Keratinocyte (primary cell): ENCODE measurements around the gene WFDC1. TPM values are rescaled to one million over a fixed set of nuclear protein-coding genes. Genes with fewer than 3 reads are reported as not detected.
"Not testable (repeated sequence)": the region's sequence is repeated elsewhere in the genome, so short reads cannot be mapped to it uniquely, and the experiment has no call there.

Experiments used
- DNase-seq: peaks from one replicate; pipeline ENCODE4 v3.0.0-alpha.2; 2011; ENCODE audit warnings: low read depth, missing footprints, low spot score
- FAIRE-seq: peaks from 2 replicates; lab custom pipeline; 2011; peaks lifted over from hg19 to GRCh38; lab: Jason Lieb, UNC
- H2AFZ ChIP-seq: 2 replicates; pipeline ENCODE4 v1.6.0; 2012; ENCODE audit warnings: low read length, control low read depth, inconsistent platforms; ENCODE audit not compliant: control insufficient read depth
- H3K27ac ChIP-seq: 2 replicates; pipeline ENCODE4 v1.5.1; 2011; ENCODE audit warnings: low read length; ENCODE audit not compliant: control insufficient read depth, insufficient read depth
- H3K27me3 ChIP-seq: 3 replicates; pipeline ENCODE4 v1.6.0; 2011; ENCODE audit warnings: low read length; ENCODE audit not compliant: control insufficient read depth, insufficient read depth; ENCODE audit errors: extremely low read depth
- H3K36me3 ChIP-seq, 2 experiments: 2 replicates in 1 of 2; 3 replicates in 1 of 2; pipeline ENCODE4 v1.5.1; 2011; ENCODE audit warnings: low read length in 2 of 2, mild to moderate bottlenecking in 1 of 2; ENCODE audit not compliant: control insufficient read depth in 2 of 2, insufficient read depth in 2 of 2; ENCODE audit errors: extremely low read depth in 1 of 2
- H3K4me1 ChIP-seq: 3 replicates; pipeline ENCODE4 v1.5.1; 2011; ENCODE audit warnings: low read length; ENCODE audit not compliant: control insufficient read depth, insufficient read depth; ENCODE audit errors: extremely low read depth
- H3K4me2 ChIP-seq: 3 replicates; pipeline ENCODE4 v1.6.0; 2011; ENCODE audit warnings: low read depth, low read length; ENCODE audit not compliant: control insufficient read depth, insufficient read depth; ENCODE audit errors: extremely low read depth
- H3K4me3 ChIP-seq, 3 experiments: fragments of 200-600 bp in 1 of 3; sonication (generic) in 1 of 3; 2 replicates in 2 of 3; 3 replicates in 1 of 3; pipeline ENCODE4 v1.5.1; 2011 to 2016; ENCODE audit warnings: low read length in 3 of 3, mild to moderate bottlenecking in 3 of 3, control low read depth in 2 of 3, inconsistent platforms in 1 of 3, low read depth in 1 of 3, mixed read lengths in 1 of 3, mixed run types in 1 of 3, moderate library complexity in 1 of 3; ENCODE audit not compliant: control insufficient read depth in 2 of 3, insufficient read depth in 2 of 3; ENCODE audit errors: extremely low read depth in 1 of 3
- H3K79me2 ChIP-seq: 2 replicates; pipeline ENCODE4 v1.6.0; 2012; ENCODE audit warnings: low read length; ENCODE audit not compliant: control insufficient read depth, insufficient read depth
- H3K9ac ChIP-seq: 3 replicates; pipeline ENCODE4 v1.6.0; 2011; ENCODE audit warnings: low read length; ENCODE audit not compliant: control insufficient read depth, insufficient read depth; ENCODE audit errors: extremely low read depth
- H3K9me1 ChIP-seq: 3 replicates; pipeline ENCODE4 v1.6.0; 2011; ENCODE audit warnings: low read length; ENCODE audit not compliant: control insufficient read depth, insufficient read depth; ENCODE audit errors: extremely low read depth
- H3K9me3 ChIP-seq: 2 replicates; pipeline ENCODE4 v1.5.1; 2012; ENCODE audit warnings: low read depth, low read length; ENCODE audit not compliant: control insufficient read depth
- H4K20me1 ChIP-seq: 3 replicates; pipeline ENCODE4 v1.6.0; 2011; ENCODE audit warnings: low read length; ENCODE audit not compliant: control insufficient read depth, insufficient read depth; ENCODE audit errors: extremely low read depth
- EZH2 ChIP-seq: IDR thresholded peaks from one replicate; pipeline ENCODE4 v1.6.1; 2012; ENCODE audit warnings: inconsistent platforms, mild to moderate bottlenecking, low read length, moderate library complexity
- dilution Hi-C: fragments of 300-500 bp; cut with MboI; formaldehyde crosslinking; loops from one replicate; pipeline ENCODE4 v1.7.0; 2020; ENCODE audit warnings: low sequenced_read_pairs; ENCODE audit not compliant: extremely low pct_ligation_motif_present
- polyA plus RNA-seq, 5 experiments: library from polyadenylated mRNA; depleted of rRNA in 3 of 5; stranded (reverse) in 3 of 5; stranded (forward) in 1 of 5; unstranded in 1 of 5; fragments of >200 nt; gene quantifications; 1 replicate in 1 of 5; 2 replicates in 3 of 5; 3 replicates in 1 of 5; pipeline versions ENCODE4 v1.2.1 to v1.2.3, GENCODE V29; 2011 to 2012; ENCODE audit warnings: missing spikeins in 2 of 5, low read depth in 1 of 5, low replicate concordance in 1 of 5
- TF ChIP-seq, protein P1 (sequence below), 3 experiments: IDR thresholded peaks in 1 of 3; conservative IDR thresholded peaks in 1 of 3; optimal IDR thresholded peaks in 1 of 3; 2 replicates in 2 of 3; 3 replicates in 1 of 3; pipeline versions ENCODE3 to v1.5.1; 2011; ENCODE audit warnings: low read length in 3 of 3, mild to moderate bottlenecking in 3 of 3, moderate library complexity in 2 of 3, control low read depth in 1 of 3, inconsistent platforms in 1 of 3; ENCODE audit not compliant: insufficient read depth in 2 of 3; ENCODE audit errors: extremely low read depth in 1 of 3

WFDC1 gene
- polyA plus RNA-seq, 1 donor (not counting 4 experiments of a cell fraction or from before 2014, with no cell fraction given), result not detected

DNA sequence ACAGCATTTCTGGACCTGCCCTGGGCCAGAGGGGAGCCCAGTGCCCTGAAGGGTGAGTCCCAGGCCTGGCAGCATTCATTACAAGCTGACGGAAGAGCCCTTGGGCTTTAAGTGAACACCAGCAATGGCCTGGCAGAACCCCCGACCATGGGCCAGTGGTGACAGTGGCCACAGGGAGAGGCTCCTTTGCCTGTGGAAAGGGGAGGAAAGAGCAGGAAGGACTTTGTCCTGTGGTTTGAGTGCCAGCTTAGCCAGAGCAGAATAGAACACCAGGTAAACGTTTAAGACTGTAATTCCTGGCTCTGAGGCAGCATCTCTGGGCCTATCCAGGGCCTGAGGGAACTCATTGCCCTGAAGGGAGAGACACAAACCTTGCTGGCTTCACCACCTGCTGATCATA is 39.4 kb downstream of the WFDC1 start:
- Histone ChIP-seq H3K4me1 (peaks cover 8% of the 10 kb centered on the region), H3K9me3 (no peaks in the 10 kb centered on the region), H3K36me3 (no peaks in the 10 kb centered on the region), H3K27me3 (peaks cover 4% of the 10 kb centered on the region), H3K4me3 (no peak overlapping the region), H4K20me1 (no peaks in the 10 kb centered on the region), H3K27ac (no peak overlapping the region), H3K9me1 (no peaks in the 10 kb centered on the region), H3K4me2 (no peak overlapping the region), H3K9ac (no peak overlapping the region), H2AFZ (no peak overlapping the region), H3K79me2 (no peaks in the 10 kb centered on the region)
- no peak for DNase-seq
- TF ChIP-seq EZH2, result no peak
- dilution Hi-C loops, result no loop called here
- no peak for FAIRE-seq

DNA sequence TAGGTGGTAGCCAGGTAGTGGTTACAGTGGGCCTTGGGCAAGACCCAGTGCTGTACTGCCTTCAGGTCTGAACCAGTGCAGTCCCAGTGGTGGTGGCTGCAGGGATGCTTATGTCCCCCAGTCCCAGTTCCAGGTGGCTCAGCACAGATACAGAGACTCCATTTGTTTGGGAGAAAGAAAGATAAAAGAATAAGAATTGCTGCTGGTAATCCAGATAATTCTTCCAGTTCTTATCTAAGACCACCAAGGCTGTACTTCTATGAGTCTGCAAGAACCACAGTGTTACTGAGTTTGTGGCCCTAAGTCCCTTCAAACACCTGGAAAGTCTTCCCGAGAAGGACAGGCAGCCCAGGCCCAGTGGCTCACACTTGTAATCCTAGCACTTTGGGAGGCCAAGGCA is 39.8 kb downstream of the WFDC1 start:
- Histone ChIP-seq H3K79me2 (no peaks in the 10 kb centered on the region), H3K36me3 (no peaks in the 10 kb centered on the region), H3K4me2 (no peak overlapping the region), H4K20me1 (no peaks in the 10 kb centered on the region), H3K27me3 (peaks cover 4% of the 10 kb centered on the region), H3K4me3 (no peak overlapping the region), H3K4me1 (peaks cover 8% of the 10 kb centered on the region), H3K27ac (no peak overlapping the region), H3K9me1 (no peaks in the 10 kb centered on the region), H3K9me3 (no peaks in the 10 kb centered on the region), H3K9ac (no peak overlapping the region), H2AFZ (no peak overlapping the region)
- TF ChIP-seq, protein P1, sequence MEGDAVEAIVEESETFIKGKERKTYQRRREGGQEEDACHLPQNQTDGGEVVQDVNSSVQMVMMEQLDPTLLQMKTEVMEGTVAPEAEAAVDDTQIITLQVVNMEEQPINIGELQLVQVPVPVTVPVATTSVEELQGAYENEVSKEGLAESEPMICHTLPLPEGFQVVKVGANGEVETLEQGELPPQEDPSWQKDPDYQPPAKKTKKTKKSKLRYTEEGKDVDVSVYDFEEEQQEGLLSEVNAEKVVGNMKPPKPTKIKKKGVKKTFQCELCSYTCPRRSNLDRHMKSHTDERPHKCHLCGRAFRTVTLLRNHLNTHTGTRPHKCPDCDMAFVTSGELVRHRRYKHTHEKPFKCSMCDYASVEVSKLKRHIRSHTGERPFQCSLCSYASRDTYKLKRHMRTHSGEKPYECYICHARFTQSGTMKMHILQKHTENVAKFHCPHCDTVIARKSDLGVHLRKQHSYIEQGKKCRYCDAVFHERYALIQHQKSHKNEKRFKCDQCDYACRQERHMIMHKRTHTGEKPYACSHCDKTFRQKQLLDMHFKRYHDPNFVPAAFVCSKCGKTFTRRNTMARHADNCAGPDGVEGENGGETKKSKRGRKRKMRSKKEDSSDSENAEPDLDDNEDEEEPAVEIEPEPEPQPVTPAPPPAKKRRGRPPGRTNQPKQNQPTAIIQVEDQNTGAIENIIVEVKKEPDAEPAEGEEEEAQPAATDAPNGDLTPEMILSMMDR (optimal IDR thresholded peaks at IDR 0.05 in 1 of 3, IDR thresholded peaks at IDR 0.05 in 1 of 3, conservative IDR thresholded peaks at IDR 0.05 in 1 of 3; ENCODE audit: extremely low read depth in 1 of 3, insufficient read depth in 2 of 3, low read length in 3 of 3), result no peak
- no peak for TF ChIP-seq EZH2
- dilution Hi-C loops, result no loop called here
- no peak for DNase-seq
- FAIRE-seq, result no peak

DNA sequence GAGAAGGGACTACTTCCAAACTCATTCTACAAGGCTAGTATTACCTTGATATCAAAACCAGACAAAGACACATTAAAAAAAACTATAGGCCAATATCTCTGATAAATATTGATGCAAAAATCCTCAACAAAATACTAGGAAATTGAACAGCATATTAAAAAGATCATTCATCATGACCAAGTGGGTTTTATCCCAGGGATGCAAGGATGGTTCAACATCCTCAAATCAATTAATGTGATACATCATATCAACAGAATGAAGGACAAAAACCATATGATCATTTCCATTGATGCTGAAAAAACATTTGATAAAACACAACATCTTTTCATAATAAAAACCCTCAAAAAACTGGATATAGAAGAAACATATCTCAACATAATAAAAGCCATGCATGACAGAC is 42.6 kb downstream of the WFDC1 start:
- H3K36me3 ChIP-seq, H2AFZ ChIP-seq, DNase-seq, H3K79me2 ChIP-seq, H3K4me3 ChIP-seq, FAIRE-seq, H3K27ac ChIP-seq, H3K9me3 ChIP-seq, H3K4me2 ChIP-seq, H4K20me1 ChIP-seq, H3K9ac ChIP-seq, H3K9me1 ChIP-seq, H3K4me1 ChIP-seq, dilution Hi-C loops, H3K27me3 ChIP-seq: not testable (repeated sequence)
